DND-41 (cell line): ENCODE results near the gene MYLK2.

Experiments used
- ATAC-seq: fragments of 200-7000 bp; cut with Tn5 transposase; 3 replicates; pipeline ENCODE4 v1.9.1; 2021; ENCODE audit warnings: low read depth; ENCODE audit not compliant: insufficient read depth
- DNase-seq: peaks from one replicate; pipeline ENCODE4 v3.0.0-alpha.2; 2020
- H2AFZ ChIP-seq: 2 replicates; pipeline ENCODE4 v1.6.0; 2012; ENCODE audit warnings: low read depth, low read length
- H3K27ac ChIP-seq: 2 replicates; pipeline ENCODE4 v1.5.1; 2012; ENCODE audit warnings: low read length, inconsistent platforms
- H3K27me3 ChIP-seq: fragments of 200-600 bp; sonication (generic); 2 replicates; pipeline ENCODE4 v1.6.0; 2012; ENCODE audit warnings: low read length, mild to moderate bottlenecking, inconsistent platforms; ENCODE audit not compliant: insufficient read depth, poor library complexity
- H3K36me3 ChIP-seq: 2 replicates; pipeline ENCODE4 v1.5.1; 2012; ENCODE audit warnings: low read length, inconsistent platforms; ENCODE audit not compliant: insufficient read depth
- H3K4me1 ChIP-seq: 2 replicates; pipeline ENCODE4 v1.5.1; 2012; ENCODE audit warnings: mild to moderate bottlenecking, low read length; ENCODE audit not compliant: insufficient read depth
- H3K4me2 ChIP-seq: 2 replicates; pipeline ENCODE4 v1.6.0; 2012; ENCODE audit warnings: mild to moderate bottlenecking, moderate library complexity, low read length, inconsistent platforms; ENCODE audit not compliant: insufficient read depth
- H3K4me3 ChIP-seq, 2 experiments: fragments of 200-600 bp in 1 of 2; shearing (Covaris generic) in 1 of 2; 2 replicates each; pipeline ENCODE4 v1.5.1; 2012 to 2016; ENCODE audit warnings: inconsistent platforms in 2 of 2, low read length in 2 of 2, mild to moderate bottlenecking in 2 of 2, low read depth in 1 of 2, moderate library complexity in 1 of 2
- H3K79me2 ChIP-seq: 2 replicates; pipeline ENCODE4 v1.6.0; 2012; ENCODE audit warnings: low read length, inconsistent platforms; ENCODE audit not compliant: insufficient read depth
- H3K9ac ChIP-seq: 2 replicates; pipeline ENCODE4 v1.6.0; 2012; ENCODE audit warnings: low read depth, mild to moderate bottlenecking, inconsistent platforms, low read length, moderate library complexity
- H3K9me3 ChIP-seq: 2 replicates; pipeline ENCODE4 v1.5.1; 2012; ENCODE audit warnings: low read length, moderate library complexity, mild to moderate bottlenecking, inconsistent platforms; ENCODE audit not compliant: insufficient read depth, severe bottlenecking
- H4K20me1 ChIP-seq: 2 replicates; pipeline ENCODE4 v1.6.0; 2012; ENCODE audit warnings: low read length; ENCODE audit not compliant: insufficient read depth
- EZH2 ChIP-seq: IDR thresholded peaks from 3 replicates; pipeline ENCODE4 v1.6.1; 2012; ENCODE audit warnings: borderline replicate concordance, low read depth, mild to moderate bottlenecking, moderate library complexity, low read length, inconsistent platforms; ENCODE audit not compliant: severe bottlenecking
- TF ChIP-seq, protein P1 (sequence below): IDR thresholded peaks from 2 replicates; pipeline ENCODE4 v1.5.1; 2012; ENCODE audit warnings: borderline replicate concordance, low read length, moderate library complexity, mild to moderate bottlenecking; ENCODE audit not compliant: poor library complexity, severe bottlenecking; ENCODE audit errors: extremely low read depth

The MYLK2 gene

DNA sequence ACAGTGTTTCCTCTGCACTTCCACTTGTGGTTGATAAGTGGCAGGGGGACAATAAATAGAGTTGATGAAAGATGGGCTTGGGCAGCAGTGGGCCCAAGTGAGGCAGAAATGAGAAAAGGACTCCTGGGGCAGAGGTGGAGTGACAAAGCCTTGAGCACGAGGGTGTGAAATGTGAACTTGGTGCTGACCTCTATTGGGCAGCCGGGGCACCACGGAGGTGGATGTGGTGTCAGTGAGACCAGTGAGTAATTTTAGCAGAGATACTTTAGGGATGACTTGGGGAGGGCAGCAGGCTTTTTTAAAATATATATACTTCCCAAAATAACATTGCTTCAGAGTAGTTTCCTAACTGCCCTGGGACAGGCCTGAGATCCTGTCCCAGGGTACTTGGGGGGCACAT, 30.6 kb upstream of the MYLK2 start:
- TF ChIP-seq EZH2: no peak
- TF ChIP-seq, protein P1, sequence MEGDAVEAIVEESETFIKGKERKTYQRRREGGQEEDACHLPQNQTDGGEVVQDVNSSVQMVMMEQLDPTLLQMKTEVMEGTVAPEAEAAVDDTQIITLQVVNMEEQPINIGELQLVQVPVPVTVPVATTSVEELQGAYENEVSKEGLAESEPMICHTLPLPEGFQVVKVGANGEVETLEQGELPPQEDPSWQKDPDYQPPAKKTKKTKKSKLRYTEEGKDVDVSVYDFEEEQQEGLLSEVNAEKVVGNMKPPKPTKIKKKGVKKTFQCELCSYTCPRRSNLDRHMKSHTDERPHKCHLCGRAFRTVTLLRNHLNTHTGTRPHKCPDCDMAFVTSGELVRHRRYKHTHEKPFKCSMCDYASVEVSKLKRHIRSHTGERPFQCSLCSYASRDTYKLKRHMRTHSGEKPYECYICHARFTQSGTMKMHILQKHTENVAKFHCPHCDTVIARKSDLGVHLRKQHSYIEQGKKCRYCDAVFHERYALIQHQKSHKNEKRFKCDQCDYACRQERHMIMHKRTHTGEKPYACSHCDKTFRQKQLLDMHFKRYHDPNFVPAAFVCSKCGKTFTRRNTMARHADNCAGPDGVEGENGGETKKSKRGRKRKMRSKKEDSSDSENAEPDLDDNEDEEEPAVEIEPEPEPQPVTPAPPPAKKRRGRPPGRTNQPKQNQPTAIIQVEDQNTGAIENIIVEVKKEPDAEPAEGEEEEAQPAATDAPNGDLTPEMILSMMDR: peak; percentile 35
- ATAC-seq (peak; percentile 44; the same call in 1 of the 3 replicates), DNase-seq (no peak)
- Histone ChIP-seq H3K27ac (no peak overlapping the region), H3K4me2 (no peak overlapping the region), H3K9ac (no peak overlapping the region), H3K27me3 (no peaks in the 10 kb centered on the region), H3K4me1 (no peaks in the 10 kb centered on the region), H3K79me2 (peaks cover 33% of the 10 kb centered on the region), H3K36me3 (peaks cover 98% of the 10 kb centered on the region), H2AFZ (no peak overlapping the region), H4K20me1 (peaks cover 16% of the 10 kb centered on the region), H3K9me3 (no peaks in the 10 kb centered on the region), H3K4me3 (no peak overlapping the region)

- H3K27me3 ChIP-seq: no peaks in the 10 kb centered on the region
- H3K79me2 ChIP-seq: peaks cover 37% of the 10 kb centered on the region
- H3K4me2 ChIP-seq: no peak overlapping the region
- no peak for DNase-seq
- no peak for TF ChIP-seq EZH2
- TF ChIP-seq, protein P1: no peak
- H3K27ac ChIP-seq: no peak overlapping the region
- H3K9me3 ChIP-seq: no peaks in the 10 kb centered on the region
- ATAC-seq: no peak
- H3K4me3 ChIP-seq: no peak overlapping the region
- H3K9ac ChIP-seq: no peak overlapping the region
- peaks cover 97% of the 10 kb centered on the region for H3K36me3 ChIP-seq
- no peaks in the 10 kb centered on the region for H3K4me1 ChIP-seq
- H2AFZ ChIP-seq: no peak overlapping the region
- peaks cover 16% of the 10 kb centered on the region for H4K20me1 ChIP-seq
Measured at GRCh38 chr20:31790401-31790800, 28.8 kb upstream of the MYLK2 start.

DNA sequence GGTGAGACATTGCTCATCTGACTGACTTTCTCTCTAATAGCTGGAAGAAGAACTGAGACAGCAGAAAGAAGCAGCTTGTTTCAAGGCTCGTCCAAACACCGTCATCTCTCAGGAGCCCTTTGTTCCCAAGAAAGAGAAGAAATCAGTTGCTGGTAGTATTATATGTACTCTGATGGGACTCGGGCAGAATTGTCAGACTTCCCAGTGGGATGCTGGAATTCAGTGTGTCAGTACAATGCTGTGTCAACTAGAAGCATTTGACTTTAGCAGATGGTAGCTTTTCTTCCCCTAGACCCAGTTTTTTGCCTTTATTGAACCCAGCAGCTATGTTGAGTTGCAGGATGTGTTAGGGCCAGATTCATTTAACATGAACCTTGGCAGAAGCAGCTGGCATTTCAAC, 21.8 kb upstream of the MYLK2 start:
- no peak overlapping the region for H2AFZ ChIP-seq
- no peak overlapping the region for H3K9ac ChIP-seq
- no peaks in the 10 kb centered on the region for H3K9me3 ChIP-seq
- no peaks in the 10 kb centered on the region for H3K27me3 ChIP-seq
- TF ChIP-seq, protein P1: no peak
- TF ChIP-seq EZH2: no peak
- no peak overlapping the region for H3K27ac ChIP-seq
- H3K4me1 ChIP-seq: no peaks in the 10 kb centered on the region
- DNase-seq (no peak), ATAC-seq (no peak)
- H3K79me2 ChIP-seq: peaks cover 7% of the 10 kb centered on the region; the same call in 1 of the 2 replicates
- no peak overlapping the region for H3K4me2 ChIP-seq
- H3K4me3 ChIP-seq: no peak overlapping the region
- peaks cover 3% of the 10 kb centered on the region; the same call in 1 of the 2 replicates for H4K20me1 ChIP-seq
- H3K36me3 ChIP-seq: peaks cover 98% of the 10 kb centered on the region

- H3K4me1 ChIP-seq: no peaks in the 10 kb centered on the region
- no peak overlapping the region for H3K9ac ChIP-seq
- H2AFZ ChIP-seq: no peak overlapping the region
- H3K4me3 ChIP-seq: no peak overlapping the region
- ATAC-seq: no peak
- DNase-seq: no peak
- H4K20me1 ChIP-seq: peaks cover 3% of the 10 kb centered on the region; the same call in 1 of the 2 replicates
- H3K79me2 ChIP-seq: peaks cover 2% of the 10 kb centered on the region; the same call in 1 of the 2 replicates
- TF ChIP-seq EZH2: no peak
- TF ChIP-seq, protein P1: no peak
- H3K36me3 ChIP-seq: peaks cover 98% of the 10 kb centered on the region
- no peak overlapping the region for H3K27ac ChIP-seq
- H3K4me2 ChIP-seq: no peak overlapping the region
- H3K27me3 ChIP-seq: no peaks in the 10 kb centered on the region
- H3K9me3 ChIP-seq: no peaks in the 10 kb centered on the region
Measured at GRCh38 chr20:31801508-31801907, 17.6 kb upstream of the MYLK2 start.
